Left hindlimb (tissue), 1 donor: ENCODE data around the gene MTUS2.

Experiments
- DNase-seq: peaks from one replicate; pipeline ENCODE4 v3.0.0-alpha.2; 2018

MTUS2 gene

DNA sequence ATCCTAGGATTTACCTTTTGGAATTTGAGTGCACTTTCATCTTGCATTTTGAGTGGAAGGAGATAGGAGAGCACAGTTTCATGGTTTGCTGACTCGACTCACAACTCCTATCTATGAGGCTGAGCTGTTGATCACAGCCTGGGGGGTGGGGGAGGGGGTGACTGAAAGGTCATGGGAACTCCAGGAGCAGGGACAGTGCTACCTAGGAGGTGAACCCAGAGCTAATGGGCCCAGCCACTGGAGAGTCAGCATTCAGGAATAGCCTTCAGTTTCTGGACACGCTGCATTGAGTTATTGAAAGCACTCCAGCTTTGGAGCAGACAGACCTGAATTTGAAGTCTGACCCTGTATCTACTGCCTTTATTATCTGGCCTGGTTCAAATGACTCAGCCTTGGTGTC, 435.4 kb downstream of the MTUS2 start:
- DNase-seq: no peak

DNA sequence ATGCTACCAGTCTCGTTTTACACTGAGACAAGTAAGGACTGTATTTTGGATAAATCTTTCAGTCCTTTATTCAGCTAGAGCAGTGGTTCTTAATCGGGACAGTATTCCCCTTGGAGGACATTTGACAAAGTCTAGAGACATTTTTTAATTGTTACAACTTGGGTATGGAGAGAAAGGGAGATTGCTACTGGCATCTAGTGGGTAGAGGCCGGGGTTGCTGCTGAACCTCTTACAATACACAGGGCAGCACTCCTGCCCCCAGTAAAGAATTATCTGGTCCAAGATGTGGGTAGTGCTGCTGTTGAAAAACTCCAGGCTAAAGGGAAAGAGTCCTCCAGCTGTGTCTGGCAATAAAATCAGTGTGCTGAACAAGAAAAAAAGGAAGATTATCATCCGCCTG, 440.5 kb downstream of the MTUS2 start:
- no peak for DNase-seq

DNA sequence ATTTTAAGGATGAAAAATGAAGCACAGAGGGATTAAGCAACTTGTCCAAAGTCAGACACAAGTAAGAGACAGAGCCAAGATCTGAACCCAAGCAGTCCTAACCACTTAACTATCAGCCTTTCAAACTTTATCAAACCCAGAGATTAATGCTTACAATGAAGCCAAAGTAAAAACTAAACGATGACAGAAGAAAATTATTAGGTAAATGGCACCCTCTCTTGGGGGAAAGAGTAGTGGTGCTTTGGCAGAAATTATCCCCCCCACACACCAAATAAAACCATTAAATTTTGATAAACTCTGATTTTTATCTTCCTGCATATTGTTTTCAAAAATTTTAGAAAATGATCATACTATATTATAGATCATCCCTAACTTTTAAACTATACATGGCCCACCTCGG, 446.1 kb downstream of the MTUS2 start:
- DNase-seq: no peak

DNA sequence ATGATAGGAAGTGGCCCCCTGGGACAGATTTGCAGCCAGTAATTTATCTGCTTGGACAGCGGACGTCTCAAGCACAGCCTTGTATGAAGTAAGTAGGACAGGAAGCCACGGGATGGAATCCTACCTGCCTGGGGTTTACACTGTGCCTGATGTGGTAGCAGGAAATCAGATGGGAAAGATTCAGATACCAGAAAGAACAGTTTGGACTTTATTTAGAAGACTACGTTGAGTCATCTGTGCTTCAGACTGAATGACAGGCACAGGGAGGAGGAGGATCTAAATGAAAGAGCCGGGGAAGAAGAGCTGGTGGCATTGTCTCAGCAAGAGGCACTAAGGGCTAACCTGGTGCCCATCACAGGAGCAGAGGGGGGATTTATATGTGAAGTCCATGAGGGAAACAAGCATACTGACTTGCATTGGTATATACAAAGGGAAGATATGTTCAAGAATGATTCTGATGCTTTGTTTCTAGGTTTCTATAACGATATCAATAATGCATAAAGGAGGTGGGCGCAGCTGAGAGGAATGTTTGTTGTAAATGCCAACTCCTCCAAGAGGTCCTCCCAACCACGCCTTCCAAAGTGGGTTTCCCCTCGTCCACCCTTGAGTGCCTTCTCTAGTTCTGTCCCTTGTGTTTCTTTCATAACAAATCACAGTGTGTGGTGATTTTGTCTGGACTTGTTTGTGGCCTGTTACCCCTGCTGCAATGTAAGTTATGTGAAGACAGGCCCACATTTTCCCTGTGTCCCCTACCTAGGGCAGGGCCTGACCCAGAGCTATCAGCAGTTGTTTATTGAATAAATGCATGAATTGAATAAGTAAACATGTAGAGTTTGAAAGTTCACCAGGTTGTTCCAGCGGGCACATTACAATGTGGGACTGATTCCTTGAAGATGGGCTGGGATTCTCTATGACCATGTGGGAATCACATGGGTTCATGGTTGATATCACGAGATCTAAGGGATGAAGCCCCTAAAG, 446.9 kb downstream of the MTUS2 start:
- DNase-seq: no peak

DNA sequence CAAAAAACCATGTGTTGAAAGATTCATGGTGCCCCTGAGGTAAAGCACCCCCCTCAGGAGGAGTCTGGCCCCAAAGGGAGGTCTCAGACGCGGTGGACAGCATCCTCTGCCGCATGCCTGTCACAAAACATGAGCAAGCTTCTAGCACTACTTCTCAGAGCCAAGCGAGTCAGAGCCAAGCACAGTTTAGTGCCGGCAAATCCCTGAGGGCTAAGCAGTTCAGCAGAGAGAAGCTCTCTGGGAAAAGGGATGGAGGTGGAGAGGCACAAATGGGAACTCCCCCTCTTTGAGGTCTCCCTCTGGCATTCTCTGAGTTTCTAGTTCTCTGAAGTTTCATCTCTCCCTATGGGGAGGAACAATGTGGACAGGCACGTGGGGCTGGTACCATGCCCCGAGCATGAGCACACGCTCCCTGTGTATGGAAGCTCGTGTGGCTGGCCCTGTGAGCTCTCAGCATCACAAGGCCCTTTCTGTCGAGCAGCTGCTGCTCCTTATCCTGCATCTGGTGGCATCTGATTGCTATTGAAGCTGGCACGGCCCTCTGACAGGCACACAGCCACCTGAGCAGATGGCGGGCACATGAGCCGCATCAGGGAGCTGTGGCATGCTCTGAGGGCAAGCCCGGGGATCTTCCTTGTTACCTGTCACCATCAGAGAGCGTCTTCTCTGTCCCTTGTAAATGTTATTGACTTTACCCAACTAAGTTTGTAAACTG, 450.3 kb downstream of the MTUS2 start:
- no peak for DNase-seq

DNA sequence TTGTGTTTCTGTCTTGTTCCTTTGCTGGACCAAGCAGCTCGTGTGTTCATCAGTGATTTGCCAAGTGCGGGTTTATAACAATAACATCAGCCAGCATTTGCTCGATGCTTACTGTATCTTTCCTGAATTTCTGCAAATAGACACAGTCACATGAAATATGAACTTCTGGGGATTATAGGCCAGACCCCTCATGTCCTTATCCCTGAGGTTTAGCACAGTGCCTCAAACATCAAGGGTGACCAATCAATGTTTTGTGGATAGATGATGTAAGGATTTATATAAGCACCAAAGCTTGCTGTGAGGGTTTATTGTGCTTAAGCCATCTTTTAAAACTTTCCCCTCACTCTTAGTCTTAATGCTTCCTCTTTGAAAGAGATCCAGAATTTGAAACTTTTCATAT, 451.5 kb downstream of the MTUS2 start:
- DNase-seq: no peak

DNA sequence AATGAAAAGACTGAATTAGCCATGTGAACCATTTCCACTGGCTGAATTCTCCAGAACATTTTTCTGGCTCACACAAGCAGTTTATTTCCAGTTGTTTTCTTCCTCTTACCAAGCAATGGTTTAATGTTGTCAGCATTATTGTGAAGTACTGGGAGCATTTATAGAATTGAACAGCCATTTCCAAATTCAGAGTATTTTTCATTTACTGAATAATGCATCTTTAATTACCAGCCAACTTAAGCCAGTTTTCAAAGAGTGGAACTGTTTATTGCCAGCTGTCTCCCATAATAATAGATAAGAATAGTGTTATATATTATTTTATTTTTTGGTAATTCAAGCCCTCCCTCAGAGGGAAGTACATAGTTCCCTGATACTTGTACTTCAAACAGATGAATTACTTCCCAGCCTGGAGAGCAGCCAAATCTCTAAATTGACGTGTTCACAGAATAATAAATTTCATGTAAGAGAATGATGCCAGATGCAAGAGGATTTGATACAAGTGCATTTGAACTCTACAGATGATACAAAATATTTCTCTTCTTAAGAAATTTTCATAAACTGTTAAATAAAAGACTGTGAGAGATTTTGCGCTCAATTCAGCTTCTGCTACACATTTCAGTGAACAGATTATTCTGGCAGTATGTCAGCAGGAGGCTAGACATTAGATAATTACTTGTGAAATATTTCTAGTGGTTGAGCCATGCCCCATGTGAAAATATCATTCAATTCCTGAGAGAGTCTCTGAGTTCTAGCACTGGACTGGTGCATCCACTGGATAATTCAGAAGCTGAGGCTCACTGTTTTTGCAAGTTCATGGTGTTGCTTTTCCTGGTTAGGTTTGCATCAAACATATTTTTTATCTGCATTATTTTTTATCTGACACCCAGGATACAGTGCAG, 459.5 kb downstream of the MTUS2 start:
- DNase-seq: no peak

DNA sequence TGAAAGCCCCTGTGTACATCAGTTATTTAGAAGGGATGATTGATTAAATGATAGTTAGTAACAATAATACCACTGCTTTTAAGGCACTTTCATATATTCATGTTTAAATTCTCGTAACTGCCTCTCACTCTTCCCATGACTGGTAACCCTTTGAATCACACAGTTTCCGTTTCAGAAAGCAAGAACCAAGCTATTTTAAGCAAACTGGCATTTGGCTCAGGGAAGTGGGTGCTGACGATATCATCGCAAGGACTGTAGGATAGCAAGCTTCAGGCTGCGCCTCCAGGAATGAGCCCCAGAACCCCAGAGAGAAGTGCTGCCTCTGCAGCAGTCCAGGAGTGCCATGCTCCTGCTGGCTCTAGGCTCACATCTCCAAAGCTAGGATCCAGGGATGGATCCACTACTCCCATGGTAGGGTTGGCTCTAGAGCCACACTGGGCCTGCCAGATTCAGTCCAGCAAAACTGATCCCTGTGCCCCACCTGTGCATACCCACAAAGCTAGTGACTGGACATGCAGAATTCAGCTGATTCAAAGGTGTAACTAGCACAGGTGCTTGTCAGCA, 461.9 kb downstream of the MTUS2 start:
- no peak for DNase-seq

DNA sequence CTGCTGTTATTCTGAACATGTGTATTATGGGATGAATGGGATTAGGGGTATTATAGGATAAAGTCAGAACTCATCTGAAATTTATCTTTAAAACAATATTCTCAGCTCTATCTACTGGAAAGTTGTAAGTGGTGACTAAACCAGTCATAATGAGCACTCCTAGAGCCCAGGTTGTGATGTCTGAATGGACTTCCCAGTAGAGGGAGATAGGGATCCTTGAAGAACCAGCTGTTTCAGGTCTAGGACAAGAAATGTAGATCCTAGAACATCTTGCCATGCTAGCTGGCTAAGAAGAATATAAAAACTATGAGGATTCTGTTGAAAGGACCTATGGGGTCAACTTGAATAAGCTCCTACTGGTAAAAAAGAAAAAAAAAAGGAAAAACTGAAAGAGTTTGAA, 464.6 kb downstream of the MTUS2 start:
- DNase-seq: no peak

DNA sequence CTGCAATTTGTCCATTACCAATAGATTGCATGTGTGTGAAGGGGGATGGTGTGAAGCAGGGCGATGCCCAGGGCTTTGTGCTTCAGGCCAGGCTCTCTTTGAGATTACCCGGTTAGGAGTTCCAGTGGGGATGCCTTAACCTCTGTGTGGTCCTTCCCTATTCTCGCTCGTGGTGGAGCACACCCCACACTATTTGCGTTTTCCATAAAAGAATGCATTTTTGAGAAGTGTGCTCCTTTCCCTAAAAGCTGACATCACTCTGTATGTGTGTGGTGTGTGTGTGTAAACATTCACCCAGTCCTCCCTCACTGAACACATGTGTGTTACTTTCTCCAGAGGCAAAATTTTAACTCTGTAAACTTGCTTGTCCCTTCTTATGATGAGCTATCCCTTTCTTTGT, 467.1 kb downstream of the MTUS2 start:
- DNase-seq: no peak

DNA sequence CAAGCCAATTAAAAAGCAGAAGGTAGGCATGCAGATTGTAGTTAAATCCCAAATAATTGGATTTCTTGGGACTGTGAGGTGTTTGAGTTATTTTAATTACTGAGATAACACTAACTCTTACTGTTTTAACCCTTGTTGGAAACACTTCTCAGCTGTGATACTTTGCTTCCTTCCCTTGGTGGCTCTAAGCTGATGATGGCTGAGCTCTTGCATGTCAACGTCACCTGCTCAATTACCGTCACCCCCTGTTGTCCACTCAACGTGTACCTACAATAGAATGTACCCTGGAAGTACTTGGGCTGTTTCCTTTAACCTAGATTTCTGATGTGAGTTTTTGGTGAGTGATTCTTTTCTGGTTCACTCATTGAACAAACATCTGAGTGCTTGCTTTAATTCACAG, 471.9 kb downstream of the MTUS2 start:
- DNase-seq: no peak

DNA sequence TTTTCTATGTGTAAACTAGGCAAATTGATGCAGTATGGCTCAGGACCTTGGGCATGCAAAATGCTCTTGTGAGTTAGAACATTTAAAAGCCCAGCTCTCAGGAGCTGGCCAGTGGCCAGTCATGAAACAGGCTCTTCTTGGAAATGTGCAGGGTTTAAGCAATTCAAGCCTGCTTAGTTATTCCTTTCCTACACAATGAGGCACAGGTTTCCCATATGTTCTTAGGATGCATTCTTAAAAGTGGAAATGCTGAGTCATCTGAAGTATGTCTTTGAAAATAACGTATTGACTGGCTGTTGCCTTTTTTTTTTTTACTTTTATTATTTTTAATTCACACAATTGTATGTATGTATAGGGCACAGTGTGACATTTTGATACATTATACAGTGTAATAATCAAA, 474.7 kb downstream of the MTUS2 start:
- DNase-seq: no peak

DNA sequence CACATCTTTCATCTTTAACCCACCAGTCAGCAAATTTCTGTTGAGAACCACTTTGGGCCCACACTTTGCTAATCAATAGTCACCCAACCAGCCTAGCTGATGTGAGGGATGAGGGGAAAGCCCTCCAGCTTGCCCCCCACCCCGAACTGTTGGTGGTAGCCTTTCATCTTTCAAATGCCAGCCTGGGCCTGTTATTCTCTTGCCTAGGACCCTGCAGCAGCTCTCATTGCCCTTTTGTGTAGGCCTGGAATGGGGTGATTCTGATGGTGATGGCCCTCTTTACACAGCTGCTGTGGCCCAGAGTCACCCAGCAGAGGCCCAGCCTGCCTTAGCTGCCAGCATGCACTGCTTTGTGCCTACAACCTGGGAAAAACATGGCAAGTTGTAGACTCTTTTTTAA, 480.9 kb downstream of the MTUS2 start:
- no peak for DNase-seq

DNA sequence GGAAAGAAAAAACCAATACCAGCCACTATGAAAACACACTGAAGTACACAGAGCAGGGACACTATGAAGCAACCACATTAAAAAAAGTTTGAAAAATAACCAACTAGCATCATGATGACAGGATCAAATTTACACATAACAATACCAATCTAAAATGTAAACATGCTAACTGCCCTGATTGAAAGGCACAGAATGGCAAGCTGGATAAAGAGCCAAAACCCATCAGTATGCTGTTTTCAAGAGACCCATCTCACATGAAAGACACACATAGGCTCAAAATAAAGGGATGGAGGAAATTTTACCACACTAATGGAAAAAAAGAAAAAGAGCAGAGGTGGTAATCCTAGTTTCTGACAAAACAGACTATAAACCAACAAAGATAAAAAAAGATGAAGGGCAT, 484.0 kb downstream of the MTUS2 start:
- no peak for DNase-seq

DNA sequence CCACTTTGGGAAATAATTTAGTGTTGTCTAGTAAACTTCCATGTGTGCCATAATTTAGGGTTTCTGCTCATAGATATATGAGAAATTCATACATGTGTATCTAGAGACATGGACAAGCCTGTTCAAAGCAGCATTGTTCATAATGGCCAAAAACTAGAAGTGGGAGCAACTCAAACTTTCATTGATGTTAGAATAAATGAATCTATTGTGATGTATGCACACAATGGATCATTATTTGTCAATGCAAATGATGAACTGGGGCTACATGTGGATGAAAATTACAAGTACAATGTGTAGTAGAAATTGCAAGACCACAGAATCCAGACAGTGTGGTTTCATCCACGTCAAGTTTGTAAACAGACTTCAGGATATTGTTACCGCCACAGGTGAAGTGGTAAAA, 490.7 kb downstream of the MTUS2 start:
- no peak for DNase-seq

DNA sequence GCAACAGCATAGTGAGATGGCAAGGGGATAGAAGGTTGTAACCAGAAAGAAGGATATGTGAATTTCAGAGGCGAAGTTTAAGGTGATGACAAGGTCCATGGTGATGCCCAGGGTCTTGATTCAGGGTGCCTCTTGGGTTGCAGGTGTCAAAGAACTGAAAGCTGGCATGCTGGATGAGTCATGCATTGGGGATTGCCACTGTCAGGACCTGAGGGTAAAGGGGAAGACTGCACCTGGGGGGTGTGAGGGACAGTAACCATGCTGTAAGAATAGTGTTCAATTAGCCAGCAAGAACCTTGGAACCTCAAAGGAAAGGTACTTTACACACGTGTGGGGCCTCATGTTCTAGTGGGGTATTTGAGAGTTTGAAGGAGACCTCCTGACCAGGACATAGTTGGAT, 495.7 kb downstream of the MTUS2 start:
- no peak for DNase-seq

DNA sequence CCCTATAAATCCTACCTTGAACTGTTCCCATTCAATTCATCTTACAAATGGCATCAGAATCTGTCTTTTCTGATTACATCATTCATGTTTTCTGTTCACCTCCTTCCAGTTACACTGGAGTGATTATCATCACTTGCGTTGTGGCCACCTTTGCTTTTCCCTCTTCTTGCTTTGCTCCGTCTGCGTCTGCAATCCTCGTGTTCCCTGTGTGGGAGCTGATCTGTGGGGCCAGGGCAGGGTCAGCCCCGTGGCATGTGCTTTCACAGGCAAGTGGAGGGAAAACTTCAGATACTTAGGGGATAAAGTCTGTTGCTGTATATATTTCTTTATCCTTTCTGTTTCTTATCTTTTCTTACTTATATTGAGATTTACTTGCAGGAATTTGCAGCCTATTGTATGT, 497.7 kb downstream of the MTUS2 start:
- no peak for DNase-seq

DNA sequence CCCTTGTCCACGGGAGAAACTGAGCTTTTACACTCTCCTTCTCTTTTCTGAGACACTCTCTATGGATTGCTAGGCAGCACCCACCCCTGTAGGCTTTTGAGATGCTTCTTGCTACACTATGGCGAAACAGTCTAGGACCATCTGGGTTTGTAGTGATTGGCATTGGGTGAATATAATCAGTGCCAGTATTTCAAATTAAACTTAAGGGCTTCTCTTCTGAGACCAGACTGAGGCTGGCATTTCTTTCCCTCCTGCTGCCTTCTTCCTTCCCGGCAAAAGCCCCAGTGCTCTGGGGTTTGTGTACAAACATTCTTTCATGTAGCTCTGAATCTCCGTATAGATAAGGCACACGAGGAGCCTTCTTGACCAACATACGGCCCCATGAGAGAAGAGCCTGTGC, 498.6 kb downstream of the MTUS2 start:
- no peak for DNase-seq

DNA sequence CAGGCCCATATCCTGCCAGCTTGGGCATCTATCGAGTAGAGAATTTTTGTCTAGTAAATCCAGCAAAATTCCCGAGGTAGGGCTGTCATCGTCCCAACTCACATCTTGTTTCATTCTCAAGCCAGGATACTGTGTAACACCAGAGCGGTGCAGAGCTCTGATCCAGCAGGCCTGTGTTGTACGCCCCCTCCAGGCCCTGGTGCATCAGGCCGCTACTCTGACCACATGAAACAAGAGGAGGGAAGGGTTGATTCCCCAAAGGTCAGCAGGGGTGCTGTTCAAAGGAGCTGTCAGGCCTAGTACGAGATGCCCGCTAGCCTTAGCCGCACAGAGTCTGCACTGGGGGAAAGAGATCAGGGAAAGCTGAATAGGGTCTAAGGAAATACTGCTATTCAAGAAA, 499.3 kb downstream of the MTUS2 start:
- no peak for DNase-seq

DNA sequence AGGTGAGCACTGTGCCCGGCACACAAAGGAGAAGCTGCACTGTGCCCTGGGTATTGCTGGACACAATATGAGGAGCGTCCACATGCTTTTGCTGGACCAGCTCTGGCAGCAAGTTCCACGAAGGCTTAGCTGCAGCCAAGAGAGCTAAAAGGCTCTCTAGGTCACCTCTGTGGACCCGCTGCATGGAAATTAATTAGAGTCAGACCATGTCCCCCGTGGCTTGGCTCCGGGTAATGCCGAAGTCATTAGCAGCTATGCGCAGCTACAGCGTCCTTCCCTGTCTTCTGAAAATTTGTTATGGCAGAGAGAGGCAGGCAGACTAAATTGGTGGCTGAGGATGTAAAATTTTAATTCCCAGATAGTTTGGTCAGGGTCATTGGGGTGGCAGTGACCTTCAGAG, 503.8 kb downstream of the MTUS2 start:
- DNase-seq: no peak

DNA sequence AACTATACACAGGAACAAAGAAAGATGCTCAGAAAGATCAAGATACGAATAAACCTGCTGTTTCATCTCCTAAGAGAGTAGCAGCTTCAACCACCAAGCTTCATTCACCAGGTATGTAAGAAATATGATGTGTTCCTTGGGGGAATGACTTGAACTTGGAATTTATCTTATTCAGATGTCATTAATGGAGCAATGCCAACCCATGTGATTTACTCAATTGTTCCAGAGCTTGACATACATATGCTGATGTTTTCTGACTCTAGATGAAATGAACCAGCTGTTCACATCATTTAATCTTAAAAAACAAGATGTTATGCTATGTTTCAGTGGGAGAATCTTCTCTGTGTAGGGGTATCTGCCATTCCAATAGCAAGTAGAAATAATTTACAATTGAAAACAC, 504.5 kb downstream of the MTUS2 start:
- DNase-seq: no peak

DNA sequence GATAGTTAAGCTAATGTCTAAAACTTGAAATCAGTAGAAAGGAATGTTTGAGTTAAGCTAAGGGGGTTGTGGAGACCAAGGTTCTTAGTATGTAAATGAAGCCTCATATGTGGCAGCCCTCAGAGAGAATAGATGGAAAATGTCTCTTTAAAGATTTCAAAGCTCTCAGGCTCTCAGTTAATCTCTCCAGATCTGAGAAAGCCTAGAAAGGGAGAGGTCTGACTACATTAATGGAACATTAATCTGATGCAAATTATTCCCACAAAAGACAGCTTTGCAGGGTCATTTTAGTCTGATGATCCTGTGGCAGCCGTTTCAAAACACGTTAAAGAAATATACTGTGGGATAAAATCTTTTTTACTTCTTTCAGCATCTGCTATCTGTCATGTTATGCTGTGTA, 508.4 kb downstream of the MTUS2 start:
- no peak for DNase-seq

DNA sequence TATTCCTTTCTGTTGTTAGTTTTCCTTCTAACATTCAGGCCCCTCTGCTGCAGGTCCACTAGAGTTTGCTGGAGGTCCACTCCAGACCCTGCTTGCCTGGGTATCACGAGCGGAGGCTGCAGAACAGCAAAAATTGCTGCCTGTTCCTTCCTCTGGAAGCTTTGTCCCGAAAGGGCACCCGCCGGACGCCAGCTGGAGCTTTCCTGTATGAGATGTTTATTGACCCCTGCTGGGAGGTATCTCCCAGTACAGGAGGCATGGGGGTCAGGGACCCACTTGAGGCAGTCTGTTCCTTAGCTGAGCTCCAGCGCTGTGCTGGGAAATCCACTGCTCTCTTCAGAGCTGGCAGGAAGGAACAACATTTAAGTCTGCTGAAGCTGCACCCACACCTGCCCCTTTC, 516.2 kb downstream of the MTUS2 start:
- no peak for DNase-seq
